Left forelimb (tissue), 1 donor: ENCODE results near the gene SCGB2A2.

Experiments used
- DNase-seq: peaks from one replicate; pipeline ENCODE4 v3.0.0-alpha.2; 2018; ENCODE audit warnings: low spot score

SCGB2A2 gene

GRCh38 chr11:62306227-62306626 lies 36.3 kb downstream of the SCGB2A2 start:
- DNase-seq, result no peak

- DNase-seq, result no peak
These were observed 38.0 kb downstream of the SCGB2A2 start for GRCh38 chr11:62307950-62308349.

GRCh38 chr11:62309991-62310390 lies 40.0 kb downstream of the SCGB2A2 start:
- DNase-seq, result no peak

- DNase-seq, result no peak
These were observed 45.5 kb downstream of the SCGB2A2 start for GRCh38 chr11:62315431-62315830.

GRCh38 chr11:62322524-62322923 lies 52.6 kb downstream of the SCGB2A2 start:
- DNase-seq, result no peak
